ENCODE data around the gene ATP6V1G2.

GRCh38 chr6:31525932-31526591 is 20.3 kb downstream of the ATP6V1G2 start:
- TF ChIP-seq CTCF (IDR thresholded peaks at IDR 0.05): no peak
- no peak for TF ChIP-seq POLR2A (IDR thresholded peaks at IDR 0.05)

Measured in tibial nerve (tissue), 3 donors.